GM19240 (cell line): ENCODE data around the gene ERN1.

ENCODE experiments used
- DNase-seq: peaks from one replicate; pipeline ENCODE4 v3.0.0; 2011; ENCODE audit warnings: low spot score; ENCODE audit not compliant: insufficient read length

ERN1 gene

GRCh38 chr17:64110379-64111152 lies 19.4 kb downstream of the ERN1 start:
- no peak for DNase-seq

GRCh38 chr17:64109400-64109799 lies 20.5 kb downstream of the ERN1 start:
- DNase-seq = no peak

GRCh38 chr17:64107500-64108236 lies 22.3 kb downstream of the ERN1 start:
- no peak for DNase-seq

GRCh38 chr17:64106918-64107317 lies 23.0 kb downstream of the ERN1 start:
- no peak for DNase-seq

- no peak for DNase-seq
Observed at GRCh38 chr17:64103391-64104364, 26.3 kb downstream of the ERN1 start.

GRCh38 chr17:64102627-64103390 lies 27.1 kb downstream of the ERN1 start:
- no peak for DNase-seq

GRCh38 chr17:64099543-64099942 lies 30.4 kb downstream of the ERN1 start:
- no peak for DNase-seq

GRCh38 chr17:64097196-64097936 lies 32.6 kb downstream of the ERN1 start:
- DNase-seq = no peak

GRCh38 chr17:64096037-64096436 lies 33.9 kb downstream of the ERN1 start:
- DNase-seq = no peak

- no peak for DNase-seq
Observed at GRCh38 chr17:64095144-64095882, 34.6 kb downstream of the ERN1 start.

GRCh38 chr17:64094412-64094811 lies 35.5 kb downstream of the ERN1 start:
- DNase-seq = no peak

- DNase-seq = no peak
Observed at GRCh38 chr17:64092952-64093451, 36.9 kb downstream of the ERN1 start.

GRCh38 chr17:64092113-64092512 lies 37.8 kb downstream of the ERN1 start:
- no peak for DNase-seq

- DNase-seq = no peak
Observed at GRCh38 chr17:64091571-64091970, 38.4 kb downstream of the ERN1 start.

GRCh38 chr17:64091116-64091515 lies 38.8 kb downstream of the ERN1 start:
- no peak for DNase-seq

- no peak for DNase-seq
Observed at GRCh38 chr17:64090144-64090543, 39.8 kb downstream of the ERN1 start.

GRCh38 chr17:64087252-64088005 lies 42.5 kb downstream of the ERN1 start:
- DNase-seq = no peak

- no peak for DNase-seq
Observed at GRCh38 chr17:64085650-64086005, 44.3 kb downstream of the ERN1 start.
